HG03520 (cell line): Measurements from ENCODE around the gene DCLK3.

ENCODE experiments used
- ATAC-seq: cut with Tn5 transposase; IDR thresholded peaks from one replicate; pipeline ENCODE4 v1.9.1; 2021; ENCODE audit warnings: mild to moderate bottlenecking, moderate library complexity; ENCODE audit not compliant: unreplicated experiment

Gene DCLK3

GRCh38 chr3:36679384-36680200, 84.8 kb downstream of the DCLK3 start:
- ATAC-seq, result peak; percentile 63

- no peak for ATAC-seq
Measured at GRCh38 chr3:36678216-36679013, 85.9 kb downstream of the DCLK3 start.

DNA sequence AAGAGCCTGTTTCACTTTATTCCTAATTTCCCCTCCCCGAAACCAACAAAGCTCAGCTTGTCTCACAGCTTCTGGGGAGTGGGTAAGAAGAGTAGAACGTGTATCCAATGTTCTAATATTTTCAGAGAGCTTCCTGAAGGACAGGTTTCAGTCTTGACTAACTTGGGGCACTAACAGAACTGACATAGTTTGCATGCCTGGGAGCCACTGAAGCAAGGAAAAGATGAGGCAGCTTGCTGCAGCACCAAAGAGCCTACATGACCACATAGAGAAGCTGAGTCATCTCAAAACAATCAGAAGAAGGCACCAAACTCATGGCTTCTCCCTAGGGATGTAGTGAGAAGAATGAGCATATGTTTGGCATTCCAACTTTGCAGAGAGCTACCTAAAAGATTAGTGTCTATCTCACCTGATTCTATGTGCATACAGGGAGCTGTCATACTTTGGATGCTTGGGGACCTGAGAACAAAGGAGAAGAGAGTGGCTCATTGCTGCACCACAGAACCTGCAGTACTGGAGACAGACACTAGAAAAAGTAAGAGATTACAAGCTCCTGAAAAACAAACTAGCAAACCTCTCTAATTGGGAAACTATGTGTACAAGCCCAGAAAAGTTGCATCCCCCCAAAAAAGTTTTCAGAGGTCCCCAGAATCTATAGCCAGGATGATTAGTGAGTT, 86.9 kb downstream of the DCLK3 start:
- peak; percentile 67 for ATAC-seq

DNA sequence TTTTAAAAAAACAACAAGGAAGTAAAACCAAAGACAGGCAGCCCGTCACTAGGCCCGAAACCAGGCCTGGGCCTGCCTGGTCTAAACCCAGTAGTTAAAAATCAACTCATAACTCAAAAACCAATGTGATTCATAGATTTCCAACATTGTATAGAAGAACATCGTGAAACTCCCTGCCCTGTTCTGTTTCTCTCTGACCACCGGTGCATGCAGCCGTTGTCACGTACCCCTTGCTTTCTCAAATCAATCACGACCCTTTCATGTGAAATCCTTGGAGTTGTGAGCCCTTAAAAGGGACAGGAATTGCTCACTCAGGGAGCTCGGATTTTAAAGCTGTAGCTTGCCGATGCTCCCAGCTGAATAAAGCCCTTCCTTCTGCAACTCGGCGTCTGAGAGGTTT, 89.5 kb downstream of the DCLK3 start:
- no peak for ATAC-seq

GRCh38 chr3:36669764-36670163, 94.6 kb downstream of the DCLK3 start:
- no peak for ATAC-seq

DNA sequence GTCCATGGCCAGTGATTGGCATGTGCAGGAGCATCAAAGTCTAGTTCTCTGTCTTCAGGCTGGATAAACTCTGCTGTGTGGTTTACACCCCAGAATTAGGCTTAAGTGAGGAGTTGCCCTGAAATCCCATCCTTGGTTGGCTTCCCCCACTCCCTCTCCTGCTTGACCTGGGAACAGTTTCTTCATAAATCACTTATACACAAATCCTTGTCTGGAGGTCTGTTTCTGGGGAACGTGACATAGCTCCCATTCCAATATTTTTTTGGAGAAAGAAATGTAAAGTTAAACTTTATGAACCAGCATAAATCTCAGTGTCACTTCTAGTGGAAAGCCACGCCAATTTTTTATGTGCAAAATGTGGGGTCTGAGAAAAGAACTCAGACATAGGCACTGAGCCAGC, 98.2 kb downstream of the DCLK3 start:
- no peak for ATAC-seq

DNA sequence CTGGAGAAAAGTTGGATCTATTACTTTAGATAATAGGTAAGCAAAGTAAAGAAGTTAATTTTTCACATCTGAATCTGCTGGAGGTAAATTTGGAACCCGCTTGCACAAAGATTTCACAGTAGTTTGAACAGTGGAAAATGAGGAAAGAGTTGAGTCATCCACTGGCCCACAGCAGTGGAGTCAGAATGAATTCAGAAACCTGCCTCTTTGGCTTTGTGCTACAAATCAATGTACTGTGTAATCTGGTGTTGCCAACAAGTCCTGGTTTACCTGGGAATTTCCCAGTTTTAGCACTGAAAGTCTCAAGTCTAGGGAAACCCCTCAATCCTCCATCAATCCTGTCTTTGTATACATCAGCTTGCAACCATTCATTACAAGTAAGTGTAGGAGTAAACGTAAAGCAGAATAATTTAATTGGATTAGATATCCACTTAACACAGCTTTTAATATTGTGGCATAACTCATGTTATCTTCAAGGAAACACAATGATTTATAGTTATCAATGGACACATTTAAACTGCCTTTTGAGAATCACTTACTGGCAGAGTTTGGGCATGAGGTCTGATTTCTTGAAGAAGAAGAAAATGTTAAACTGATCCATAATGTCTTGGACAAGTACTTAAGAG, 100.6 kb downstream of the DCLK3 start:
- ATAC-seq, result peak; percentile 38

GRCh38 chr3:36662626-36663025, 101.7 kb downstream of the DCLK3 start:
- no peak for ATAC-seq
